DMS53 treated with DMSO at 0.1 percent for 48 hours (cell line): Measurements from ENCODE around the gene ADCK2.
"Not testable (repeated sequence)": the region's sequence is repeated elsewhere in the genome, so short reads cannot be mapped to it uniquely, and the experiment has no call there.

Source experiments
- DNase-seq: peaks from one replicate; lab custom pipeline; 2025; ENCODE audit not compliant: unreplicated experiment; lab: John Stamatoyannopoulos, UW

The ADCK2 gene

GRCh38 chr7:140693849-140694248, 21.1 kb downstream of the ADCK2 start:
- DNase-seq = not testable (repeated sequence)

- no peak for DNase-seq
Observed at GRCh38 chr7:140694592-140694991, 21.8 kb downstream of the ADCK2 start.

- DNase-seq = no peak
Observed at GRCh38 chr7:140695381-140695780, 22.6 kb downstream of the ADCK2 start.

- DNase-seq = peak; percentile 91
Observed at GRCh38 chr7:140696024-140696679, 23.4 kb downstream of the ADCK2 start.

GRCh38 chr7:140696680-140697446, 24.1 kb downstream of the ADCK2 start, which contains the start of gene NDUFB2:
Gene NDUFB2, plus strand, starts transcription at chr7:140696708. Its CDS starts 37 bp downstream, at chr7:140696745.
- DNase-seq = peak; percentile 80

GRCh38 chr7:140697447-140698143, 24.9 kb downstream of the ADCK2 start:
- DNase-seq = no peak

GRCh38 chr7:140698477-140698876, 25.7 kb downstream of the ADCK2 start:
- no peak for DNase-seq

GRCh38 chr7:140702774-140703173, 30.0 kb downstream of the ADCK2 start:
- no peak for DNase-seq

GRCh38 chr7:140704205-140704604, 31.5 kb downstream of the ADCK2 start:
- DNase-seq = no peak

- DNase-seq = no peak
Observed at GRCh38 chr7:140707132-140707531, 34.4 kb downstream of the ADCK2 start.

- DNase-seq = not testable (repeated sequence)
Observed at GRCh38 chr7:140708764-140709163, 36.0 kb downstream of the ADCK2 start.

- not testable (repeated sequence) for DNase-seq
Observed at GRCh38 chr7:140712392-140712791, 39.6 kb downstream of the ADCK2 start.

GRCh38 chr7:140714331-140715040, 41.7 kb downstream of the ADCK2 start:
- no peak for DNase-seq

- peak; percentile 75 for DNase-seq
Observed at GRCh38 chr7:140719721-140720120, 47.0 kb downstream of the ADCK2 start.

GRCh38 chr7:140722254-140722653, 49.5 kb downstream of the ADCK2 start:
- no peak for DNase-seq

GRCh38 chr7:140723006-140723405, 50.3 kb downstream of the ADCK2 start:
- no peak for DNase-seq

GRCh38 chr7:140723574-140723973, 50.8 kb downstream of the ADCK2 start:
- DNase-seq = no peak

GRCh38 chr7:140724706-140725105, 52.0 kb downstream of the ADCK2 start:
- DNase-seq = no peak

GRCh38 chr7:140726281-140726680, 53.5 kb downstream of the ADCK2 start:
- peak; percentile 40 for DNase-seq

GRCh38 chr7:140732416-140732815, 59.7 kb downstream of the ADCK2 start:
- DNase-seq = no peak

- DNase-seq = no peak
Observed at GRCh38 chr7:140734096-140734495, 61.4 kb downstream of the ADCK2 start.
